K562 (cell line): ENCODE measurements around the gene KSR2. TPM values are rescaled to one million over a fixed set of nuclear protein-coding genes. Genes with fewer than 3 reads are reported as not detected.

Experiments used
- ATAC-seq: fragments of 200-7000 bp; cut with Tn5 transposase; 3 replicates; pipeline ENCODE4 v1.9.1; 2020; ENCODE audit warnings: moderate library complexity
- BruUV-seq: library from RNA; stranded (reverse); fragments of 400-500 nt; replicated peaks from 2 replicates; lab custom pipeline; 2021; lab: Mats Ljungman, UMichigan
- CTCF ChIA-PET: fragments of 300-600 bp; formaldehyde crosslinking; extraction: SDS; loops from one replicate; lab custom pipeline; 2021; ENCODE audit warnings: low intra/inter-chr PET ratio; lab: Yijun Ruan, JAX
- POLR2A ChIA-PET: fragments of 300-600, 350-650 bp; sonication (Branson Sonifier 250); formaldehyde crosslinking; extraction: SDS; loops from one replicate; lab custom pipeline; 2021; ENCODE audit warnings: antibody characterized with exemption, inconsistent platforms; lab: Yijun Ruan, JAX
- DNase-seq, 4 experiments: peaks; one replicate each; pipeline versions ENCODE4 v3.0.0 to v3.0.0-alpha.2; 2011 to 2018; ENCODE audit warnings: low spot score in 3 of 4, mixed read lengths in 3 of 4; ENCODE audit errors: extremely low read depth in 1 of 4
- FAIRE-seq: peaks from 2 replicates; lab custom pipeline; 2011; peaks lifted over from hg19 to GRCh38; lab: Jason Lieb, UNC
- H2AFZ ChIP-seq: 2 replicates; pipeline ENCODE4 v1.6.0; 2011; ENCODE audit warnings: low read depth, low read length, control low read depth, inconsistent platforms
- H3K27ac ChIP-seq: fragments of 200-600 bp; 3 replicates; pipeline ENCODE4 v1.8.0; 2011; ENCODE audit warnings: low read depth, mild to moderate bottlenecking, control low read depth, inconsistent platforms, low read length, moderate library complexity, mixed read lengths; ENCODE audit errors: extremely low read depth
- H3K27me3 ChIP-seq, 2 experiments: fragments of 300-600 bp in 1 of 2; 2 replicates in 1 of 2; 3 replicates in 1 of 2; pipeline versions ENCODE4 v1.6.0 to v1.8.0; 2011; ENCODE audit warnings: inconsistent platforms in 2 of 2, low read length in 2 of 2, mild to moderate bottlenecking in 1 of 2, mixed read lengths in 1 of 2, moderate library complexity in 1 of 2; ENCODE audit not compliant: control insufficient read depth in 2 of 2, insufficient read depth in 2 of 2
- H3K36me3 ChIP-seq: fragments of 300-600 bp; 3 replicates; pipeline ENCODE4 v1.8.0; 2011; ENCODE audit warnings: mild to moderate bottlenecking, low read length, inconsistent platforms; ENCODE audit not compliant: control insufficient read depth, insufficient read depth
- H3K4me1 ChIP-seq, 2 experiments: fragments of 200-600 bp in 1 of 2; replicated peaks in 1 of 2; 2 replicates in 1 of 2; 3 replicates in 1 of 2; pipeline versions ENCODE4 v1.5.1 to v1.8.0; 2011; ENCODE audit warnings: inconsistent platforms in 2 of 2, low read length in 2 of 2, mild to moderate bottlenecking in 1 of 2, mixed read lengths in 1 of 2, moderate library complexity in 1 of 2; ENCODE audit not compliant: control insufficient read depth in 2 of 2, insufficient read depth in 2 of 2
- H3K4me2 ChIP-seq: 2 replicates; pipeline ENCODE4 v1.6.1; 2011; ENCODE audit warnings: low read length, control low read depth, inconsistent platforms, mixed read lengths; ENCODE audit not compliant: insufficient read depth
- H3K4me3 ChIP-seq: fragments of 200-600 bp; sonication (generic), shearing (Covaris generic); 2 replicates; pipeline ENCODE4 v1.5.1; 2016; ENCODE audit warnings: control low read depth, inconsistent platforms
- H3K79me2 ChIP-seq: fragments of 200-600 bp; 3 replicates; pipeline ENCODE4 v1.8.0; 2011; ENCODE audit warnings: low read length, inconsistent platforms; ENCODE audit not compliant: control insufficient read depth, insufficient read depth
- H3K9ac ChIP-seq, 2 experiments: 2 replicates each; pipeline versions ENCODE4 v1.6.0 to v1.6.1; 2011; ENCODE audit warnings: low read depth in 2 of 2, low read length in 2 of 2, control low read depth in 1 of 2, inconsistent platforms in 1 of 2, mild to moderate bottlenecking in 1 of 2, mixed read lengths in 1 of 2; ENCODE audit not compliant: insufficient read depth in 1 of 2
- H3K9me1 ChIP-seq: one replicate; pipeline ENCODE4 v1.6.0; 2011; ENCODE audit warnings: inconsistent platforms, mild to moderate bottlenecking, low read length, moderate library complexity; ENCODE audit not compliant: control insufficient read depth, insufficient read depth
- H3K9me3 ChIP-seq: replicated peaks from 2 replicates; pipeline ENCODE4 v1.5.1; 2011; ENCODE audit warnings: low read depth, low read length, inconsistent platforms; ENCODE audit not compliant: control insufficient read depth, insufficient read depth
- H4K20me1 ChIP-seq: replicated peaks from 2 replicates; pipeline ENCODE4 v1.6.1; 2011; ENCODE audit warnings: low read length, inconsistent platforms, mixed read lengths; ENCODE audit not compliant: control insufficient read depth, insufficient read depth
- ELF2 ChIP-seq: fragments of 250-450 bp; sonication (Bioruptor Pico); IDR thresholded peaks from 2 replicates; pipeline ENCODE4 v1.5.0; 2021; ENCODE audit warnings: mild to moderate bottlenecking
- ETV1 ChIP-seq: fragments of 450-650 bp; conservative IDR thresholded peaks from 2 replicates; pipeline ENCODE4 v1.6.1; 2016; ENCODE audit warnings: missing genetic modification characterization, control low read depth, low read depth, missing compliant biosample characterization
- ILF3 ChIP-seq: fragments of 450-650 bp; IDR thresholded peaks from 2 replicates; pipeline ENCODE4 v1.6.1; 2018; ENCODE audit warnings: antibody characterized with exemption, mild to moderate bottlenecking, moderate library complexity, borderline replicate concordance
- TCF3 ChIP-seq: sonication (generic); formaldehyde crosslinking; IDR thresholded peaks from 2 replicates; pipeline ENCODE4 v1.4.0; 2020; ENCODE audit warnings: mild to moderate bottlenecking, missing genetic modification reagents
- U2AF1 ChIP-seq: fragments of 200-400 bp; formaldehyde crosslinking; optimal IDR thresholded peaks from 2 replicates; pipeline ENCODE3; 2017; ENCODE audit warnings: mild to moderate bottlenecking, low read depth, low read length, moderate library complexity
- ZNF696 ChIP-seq: fragments of 250-450 bp; sonication (Bioruptor Pico); conservative IDR thresholded peaks from 2 replicates; pipeline ENCODE4 v1.4.0; 2020; ENCODE audit warnings: mild to moderate bottlenecking, moderate library complexity
- WGBS: fragments of 100-300 bp; shearing (Covaris generic); methylation state at CpG from one replicate; pipeline ENCODE4 v1.1.6; 2016; ENCODE audit warnings: low coverage, mixed read lengths; ENCODE audit not compliant: insufficient coverage; ENCODE audit errors: missing lambda C conversion rate; 5-methylcytosine and 5-hydroxymethylcytosine counted together
- in situ Hi-C: fragments of 300-500 bp; cut with MboI; formaldehyde crosslinking; loops from 4 replicates; pipeline ENCODE4 v1.15.0; 2018; ENCODE audit warnings: inconsistent platforms, mixed read lengths
- intact Hi-C: fragments of 100-400 bp; cut with micrococcal nuclease; formaldehyde crosslinking; loops from 2 replicates; pipeline ENCODE4 v1.14.2; 2022
- polyA plus RNA-seq, 8 experiments: library from polyadenylated mRNA; depleted of rRNA in 4 of 8; stranded (reverse) in 5 of 8; unstranded in 3 of 8; fragments of >200 nt; fragmentation: Nextera tagmentation in 2 of 8; fragmentation: Illumina TruSeq in 1 of 8; extraction: Ambion mirVana in 2 of 8; extraction: Trizol in 1 of 8; gene quantifications; 2 replicates each; pipeline versions ENCODE4 v1.2.1 to v1.2.3, GENCODE V29; 2011 to 2014; ENCODE audit warnings: inconsistent platforms in 1 of 8, missing spikeins in 1 of 8
- total RNA-seq, 7 experiments: library from RNA; depleted of rRNA in 6 of 7; stranded (reverse); fragments of >200 nt in 6 of 7; fragmentation: Illumina TruSeq in 2 of 7; extraction: Trizol in 2 of 7; gene quantifications; 2 replicates each; pipeline versions ENCODE4 v1.2.1 to v1.2.3, GENCODE V29; 2011 to 2021; ENCODE audit warnings: low replicate concordance in 1 of 7
- TF ChIP-seq, protein P1 (sequence below): fragments of 250-450 bp; sonication (Bioruptor Pico); IDR thresholded peaks from 2 replicates; pipeline ENCODE4 v1.5.0; 2021
- TF ChIP-seq, protein P2 (sequence below), 2 experiments: IDR thresholded peaks in 1 of 2; conservative IDR thresholded peaks in 1 of 2; 2 replicates each; pipeline ENCODE4 v1.6.1; 2016; ENCODE audit warnings: low read depth in 2 of 2, mild to moderate bottlenecking in 1 of 2, missing compliant biosample characterization in 1 of 2, missing genetic modification characterization in 1 of 2, moderate library complexity in 1 of 2
- TF ChIP-seq, protein P3 (sequence below): fragments of 200-800 bp; sonication (Bioruptor generic); IDR thresholded peaks from 2 replicates; pipeline ENCODE4 v1.6.1; 2016; ENCODE audit warnings: missing genetic modification characterization, missing compliant biosample characterization
- TF ChIP-seq, protein P4 (sequence below): IDR thresholded peaks from 2 replicates; pipeline ENCODE4 v1.6.1; 2014; ENCODE audit warnings: antibody characterized with exemption
- TF ChIP-seq, protein P5 (sequence below): fragments of 450-650 bp; IDR thresholded peaks from 2 replicates; pipeline ENCODE4 v1.6.1; 2016; ENCODE audit warnings: missing biosample characterization, missing genetic modification characterization

The KSR2 gene
- total and polyA plus RNA-seq, 9 of the 15 experiments (the other 6 are each of a cell fraction or from before 2014, with no cell fraction given), result not detected

DNA sequence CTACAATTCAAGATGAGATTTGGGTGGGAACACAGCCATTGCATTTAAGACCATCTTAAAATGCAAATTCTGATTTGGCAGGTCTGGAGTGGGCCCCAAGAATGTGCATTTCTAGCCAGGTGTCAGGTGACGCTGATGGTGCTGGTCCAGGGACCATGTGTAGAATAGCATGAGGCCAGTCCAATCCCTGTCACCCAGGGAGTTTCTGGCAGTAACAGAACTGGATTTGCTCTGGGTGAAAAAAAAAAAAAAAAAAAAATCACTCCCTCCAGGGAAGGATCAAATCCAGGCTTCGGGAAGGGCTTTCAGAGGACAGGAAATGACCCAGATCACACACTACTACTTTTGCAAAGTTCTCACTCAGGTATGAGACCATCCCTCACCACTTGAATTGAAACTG, 394.1 kb downstream of the KSR2 start:
- H3K79me2 ChIP-seq, result no peaks in the 10 kb centered on the region
- no peak overlapping the region for H2AFZ ChIP-seq
- FAIRE-seq, result no peak
- 4% methylated on average over 2 of the region's 2 CpGs for WGBS
- H3K4me2 ChIP-seq, result no peak overlapping the region
- BruUV-seq, result no TSS peak
- H3K36me3 ChIP-seq, result no peaks in the 10 kb centered on the region
- H3K27me3 ChIP-seq, result peaks cover 3 to 15% of the 10 kb centered on the region in 2 experiments; a peak in 4 of 5 replicates
- H3K4me3 ChIP-seq, result no peak overlapping the region
- ATAC-seq, result no peak
- no peaks in the 10 kb centered on the region for H3K4me1 ChIP-seq
- no peak for DNase-seq
- ChIA-PET CTCF (no interaction called here), POLR2A (no interaction called here)
- intact Hi-C loops, result no loop called here
- no peak overlapping the region for H3K9ac ChIP-seq
- H4K20me1 ChIP-seq, result no peaks in the 10 kb centered on the region
- H3K27ac ChIP-seq, result no peak overlapping the region
- in situ Hi-C loops, result no loop called here
- no peaks in the 10 kb centered on the region for H3K9me1 ChIP-seq
- no peaks in the 10 kb centered on the region for H3K9me3 ChIP-seq
- TF ChIP-seq TCF3 (CRISPR knock-in tag) (no peak), ILF3 (no peak), U2AF1 (no peak), ZNF696 (no peak), ETV1 (tag) (no peak), ELF2 (CRISPR knock-in tag) (no peak)
- TF ChIP-seq, protein P1, sequence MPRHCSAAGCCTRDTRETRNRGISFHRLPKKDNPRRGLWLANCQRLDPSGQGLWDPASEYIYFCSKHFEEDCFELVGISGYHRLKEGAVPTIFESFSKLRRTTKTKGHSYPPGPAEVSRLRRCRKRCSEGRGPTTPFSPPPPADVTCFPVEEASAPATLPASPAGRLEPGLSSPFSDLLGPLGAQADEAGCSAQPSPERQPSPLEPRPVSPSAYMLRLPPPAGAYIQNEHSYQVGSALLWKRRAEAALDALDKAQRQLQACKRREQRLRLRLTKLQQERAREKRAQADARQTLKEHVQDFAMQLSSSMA, result no peak
- TF ChIP-seq, protein P2, sequence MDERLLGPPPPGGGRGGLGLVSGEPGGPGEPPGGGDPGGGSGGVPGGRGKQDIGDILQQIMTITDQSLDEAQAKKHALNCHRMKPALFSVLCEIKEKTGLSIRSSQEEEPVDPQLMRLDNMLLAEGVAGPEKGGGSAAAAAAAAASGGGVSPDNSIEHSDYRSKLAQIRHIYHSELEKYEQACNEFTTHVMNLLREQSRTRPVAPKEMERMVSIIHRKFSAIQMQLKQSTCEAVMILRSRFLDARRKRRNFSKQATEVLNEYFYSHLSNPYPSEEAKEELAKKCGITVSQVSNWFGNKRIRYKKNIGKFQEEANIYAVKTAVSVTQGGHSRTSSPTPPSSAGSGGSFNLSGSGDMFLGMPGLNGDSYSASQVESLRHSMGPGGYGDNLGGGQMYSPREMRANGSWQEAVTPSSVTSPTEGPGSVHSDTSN (CRISPR knock-in tag; IDR thresholded peaks at IDR 0.05; ENCODE audit: low read depth), result no peak
- TF ChIP-seq, protein P2 (tag; conservative IDR thresholded peaks at IDR 0.05; ENCODE audit: low read depth), result no peak
- TF ChIP-seq, protein P3, sequence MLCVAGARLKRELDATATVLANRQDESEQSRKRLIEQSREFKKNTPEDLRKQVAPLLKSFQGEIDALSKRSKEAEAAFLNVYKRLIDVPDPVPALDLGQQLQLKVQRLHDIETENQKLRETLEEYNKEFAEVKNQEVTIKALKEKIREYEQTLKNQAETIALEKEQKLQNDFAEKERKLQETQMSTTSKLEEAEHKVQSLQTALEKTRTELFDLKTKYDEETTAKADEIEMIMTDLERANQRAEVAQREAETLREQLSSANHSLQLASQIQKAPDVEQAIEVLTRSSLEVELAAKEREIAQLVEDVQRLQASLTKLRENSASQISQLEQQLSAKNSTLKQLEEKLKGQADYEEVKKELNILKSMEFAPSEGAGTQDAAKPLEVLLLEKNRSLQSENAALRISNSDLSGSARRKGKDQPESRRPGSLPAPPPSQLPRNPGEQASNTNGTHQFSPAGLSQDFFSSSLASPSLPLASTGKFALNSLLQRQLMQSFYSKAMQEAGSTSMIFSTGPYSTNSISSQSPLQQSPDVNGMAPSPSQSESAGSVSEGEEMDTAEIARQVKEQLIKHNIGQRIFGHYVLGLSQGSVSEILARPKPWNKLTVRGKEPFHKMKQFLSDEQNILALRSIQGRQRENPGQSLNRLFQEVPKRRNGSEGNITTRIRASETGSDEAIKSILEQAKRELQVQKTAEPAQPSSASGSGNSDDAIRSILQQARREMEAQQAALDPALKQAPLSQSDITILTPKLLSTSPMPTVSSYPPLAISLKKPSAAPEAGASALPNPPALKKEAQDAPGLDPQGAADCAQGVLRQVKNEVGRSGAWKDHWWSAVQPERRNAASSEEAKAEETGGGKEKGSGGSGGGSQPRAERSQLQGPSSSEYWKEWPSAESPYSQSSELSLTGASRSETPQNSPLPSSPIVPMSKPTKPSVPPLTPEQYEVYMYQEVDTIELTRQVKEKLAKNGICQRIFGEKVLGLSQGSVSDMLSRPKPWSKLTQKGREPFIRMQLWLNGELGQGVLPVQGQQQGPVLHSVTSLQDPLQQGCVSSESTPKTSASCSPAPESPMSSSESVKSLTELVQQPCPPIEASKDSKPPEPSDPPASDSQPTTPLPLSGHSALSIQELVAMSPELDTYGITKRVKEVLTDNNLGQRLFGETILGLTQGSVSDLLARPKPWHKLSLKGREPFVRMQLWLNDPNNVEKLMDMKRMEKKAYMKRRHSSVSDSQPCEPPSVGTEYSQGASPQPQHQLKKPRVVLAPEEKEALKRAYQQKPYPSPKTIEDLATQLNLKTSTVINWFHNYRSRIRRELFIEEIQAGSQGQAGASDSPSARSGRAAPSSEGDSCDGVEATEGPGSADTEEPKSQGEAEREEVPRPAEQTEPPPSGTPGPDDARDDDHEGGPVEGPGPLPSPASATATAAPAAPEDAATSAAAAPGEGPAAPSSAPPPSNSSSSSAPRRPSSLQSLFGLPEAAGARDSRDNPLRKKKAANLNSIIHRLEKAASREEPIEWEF (CRISPR knock-in tag), result no peak
- TF ChIP-seq, protein P4, sequence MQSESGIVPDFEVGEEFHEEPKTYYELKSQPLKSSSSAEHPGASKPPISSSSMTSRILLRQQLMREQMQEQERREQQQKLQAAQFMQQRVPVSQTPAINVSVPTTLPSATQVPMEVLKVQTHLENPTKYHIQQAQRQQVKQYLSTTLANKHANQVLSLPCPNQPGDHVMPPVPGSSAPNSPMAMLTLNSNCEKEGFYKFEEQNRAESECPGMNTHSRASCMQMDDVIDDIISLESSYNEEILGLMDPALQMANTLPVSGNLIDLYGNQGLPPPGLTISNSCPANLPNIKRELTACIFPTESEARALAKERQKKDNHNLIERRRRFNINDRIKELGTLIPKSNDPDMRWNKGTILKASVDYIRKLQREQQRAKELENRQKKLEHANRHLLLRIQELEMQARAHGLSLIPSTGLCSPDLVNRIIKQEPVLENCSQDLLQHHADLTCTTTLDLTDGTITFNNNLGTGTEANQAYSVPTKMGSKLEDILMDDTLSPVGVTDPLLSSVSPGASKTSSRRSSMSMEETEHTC, result no peak
- TF ChIP-seq, protein P5, sequence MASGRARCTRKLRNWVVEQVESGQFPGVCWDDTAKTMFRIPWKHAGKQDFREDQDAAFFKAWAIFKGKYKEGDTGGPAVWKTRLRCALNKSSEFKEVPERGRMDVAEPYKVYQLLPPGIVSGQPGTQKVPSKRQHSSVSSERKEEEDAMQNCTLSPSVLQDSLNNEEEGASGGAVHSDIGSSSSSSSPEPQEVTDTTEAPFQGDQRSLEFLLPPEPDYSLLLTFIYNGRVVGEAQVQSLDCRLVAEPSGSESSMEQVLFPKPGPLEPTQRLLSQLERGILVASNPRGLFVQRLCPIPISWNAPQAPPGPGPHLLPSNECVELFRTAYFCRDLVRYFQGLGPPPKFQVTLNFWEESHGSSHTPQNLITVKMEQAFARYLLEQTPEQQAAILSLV, result no peak
